Stimulated activated CD8-positive, alpha-beta memory T cell treated with anti-CD3 and anti-CD28 coated beads, Interleukin-12 subunit alpha, Interleukin-12 subunit beta, amount 100 ng/mL, for 24 hours (primary cell): ENCODE data around the gene CHDH.

Experiments
- DNase-seq: peaks from one replicate; pipeline ENCODE4 v3.0.0-alpha.2; 2020; ENCODE audit errors: extremely low read depth

Gene CHDH

GRCh38 chr3:53823956-53824657 lies 22.1 kb downstream of the CHDH start:
- no peak for DNase-seq

- DNase-seq: no peak
Observed at GRCh38 chr3:53823026-53823955, 22.9 kb downstream of the CHDH start.

GRCh38 chr3:53822331-53822741 lies 23.9 kb downstream of the CHDH start:
- DNase-seq: no peak

- no peak for DNase-seq
Observed at GRCh38 chr3:53821631-53822121, 24.5 kb downstream of the CHDH start.

GRCh38 chr3:53820756-53821580 lies 25.3 kb downstream of the CHDH start:
- DNase-seq: no peak

- DNase-seq: no peak
Observed at GRCh38 chr3:53820084-53820483, 26.1 kb downstream of the CHDH start.

GRCh38 chr3:53819163-53819868 lies 26.9 kb downstream of the CHDH start:
- DNase-seq: no peak

GRCh38 chr3:53818221-53819162 lies 27.7 kb downstream of the CHDH start:
- DNase-seq: no peak

GRCh38 chr3:53817809-53818208 lies 28.4 kb downstream of the CHDH start:
- no peak for DNase-seq

- no peak for DNase-seq
Observed at GRCh38 chr3:53817211-53817610, 29.0 kb downstream of the CHDH start.

- DNase-seq: no peak
Observed at GRCh38 chr3:53816425-53816824, 29.8 kb downstream of the CHDH start.

- no peak for DNase-seq
Observed at GRCh38 chr3:53815651-53816050, 30.6 kb downstream of the CHDH start.

GRCh38 chr3:53815067-53815466 lies 31.2 kb downstream of the CHDH start:
- no peak for DNase-seq

GRCh38 chr3:53813876-53814275 lies 32.3 kb downstream of the CHDH start:
- DNase-seq: no peak

GRCh38 chr3:53813229-53813628 lies 33.0 kb downstream of the CHDH start:
- DNase-seq: no peak

GRCh38 chr3:53812434-53812833 lies 33.8 kb downstream of the CHDH start:
- no peak for DNase-seq

GRCh38 chr3:53811143-53811927 lies 34.9 kb downstream of the CHDH start:
- no peak for DNase-seq

GRCh38 chr3:53809764-53810400 lies 36.3 kb downstream of the CHDH start:
- no peak for DNase-seq

GRCh38 chr3:53809267-53809666 lies 37.0 kb downstream of the CHDH start:
- no peak for DNase-seq
